Body of pancreas (tissue), 4 donors: ENCODE results near the gene ZNF18.

Source experiments
- POLR2A ChIP-seq, 3 donors: fragments of 450-650 bp; IDR thresholded peaks; one replicate each; pipeline ENCODE4 v1.6.1; 2016; ENCODE audit warnings: antibody characterized with exemption in 3 of 3, mild to moderate bottlenecking in 2 of 3
- TF ChIP-seq, protein P1 (sequence below), 7 experiments: fragments of 450-650 bp in 4 of 7; fragments of 200-600 bp in 3 of 7; sonication (generic) in 3 of 7; IDR thresholded peaks; one replicate each; pipeline ENCODE4 v1.5.1; 2016 to 2019; ENCODE audit warnings: antibody characterized with exemption in 7 of 7

DNA sequence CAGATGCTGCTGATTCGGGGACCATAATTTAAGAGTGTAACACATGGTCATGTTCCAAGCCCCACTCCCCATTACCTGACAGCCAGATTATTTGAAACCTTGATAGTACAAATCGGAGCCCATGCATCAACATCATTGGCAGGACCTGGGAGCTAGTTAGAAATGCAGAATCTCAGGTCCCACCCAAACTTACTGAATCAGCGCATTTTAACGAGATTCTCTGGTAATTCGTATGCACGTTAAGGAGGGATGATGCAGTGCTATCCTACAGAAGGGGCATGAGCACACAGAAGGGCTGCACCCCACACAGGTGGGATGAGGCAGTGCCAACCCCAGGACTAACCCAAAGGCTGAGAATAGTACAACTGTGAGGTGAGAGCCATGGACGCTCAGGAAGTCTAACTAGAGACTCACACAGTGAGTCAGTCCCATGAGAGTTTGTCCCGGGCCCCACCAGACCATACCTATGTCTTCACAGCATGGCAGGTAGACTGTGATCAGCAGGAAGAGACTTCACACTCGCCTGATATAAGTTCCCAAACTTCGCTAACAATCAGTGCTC is 64.9 kb downstream of the ZNF18 start:
- TF ChIP-seq, protein P1, sequence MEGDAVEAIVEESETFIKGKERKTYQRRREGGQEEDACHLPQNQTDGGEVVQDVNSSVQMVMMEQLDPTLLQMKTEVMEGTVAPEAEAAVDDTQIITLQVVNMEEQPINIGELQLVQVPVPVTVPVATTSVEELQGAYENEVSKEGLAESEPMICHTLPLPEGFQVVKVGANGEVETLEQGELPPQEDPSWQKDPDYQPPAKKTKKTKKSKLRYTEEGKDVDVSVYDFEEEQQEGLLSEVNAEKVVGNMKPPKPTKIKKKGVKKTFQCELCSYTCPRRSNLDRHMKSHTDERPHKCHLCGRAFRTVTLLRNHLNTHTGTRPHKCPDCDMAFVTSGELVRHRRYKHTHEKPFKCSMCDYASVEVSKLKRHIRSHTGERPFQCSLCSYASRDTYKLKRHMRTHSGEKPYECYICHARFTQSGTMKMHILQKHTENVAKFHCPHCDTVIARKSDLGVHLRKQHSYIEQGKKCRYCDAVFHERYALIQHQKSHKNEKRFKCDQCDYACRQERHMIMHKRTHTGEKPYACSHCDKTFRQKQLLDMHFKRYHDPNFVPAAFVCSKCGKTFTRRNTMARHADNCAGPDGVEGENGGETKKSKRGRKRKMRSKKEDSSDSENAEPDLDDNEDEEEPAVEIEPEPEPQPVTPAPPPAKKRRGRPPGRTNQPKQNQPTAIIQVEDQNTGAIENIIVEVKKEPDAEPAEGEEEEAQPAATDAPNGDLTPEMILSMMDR (IDR thresholded peaks at IDR 0.05): no peak
- TF ChIP-seq POLR2A (IDR thresholded peaks at IDR 0.05): no peak
